HG03039 (cell line): ENCODE results near the gene VWA5B1.

Experiments used
- ATAC-seq: cut with Tn5 transposase; IDR thresholded peaks from one replicate; pipeline ENCODE4 v1.9.1; 2021; ENCODE audit warnings: mild to moderate bottlenecking, moderate library complexity; ENCODE audit not compliant: unreplicated experiment

Gene VWA5B1

GRCh38 chr1:20345419-20345818, 54.7 kb downstream of the VWA5B1 start:
- ATAC-seq: no peak

- no peak for ATAC-seq
These were observed 55.8 kb downstream of the VWA5B1 start for GRCh38 chr1:20346433-20346832.

- ATAC-seq: no peak
These were observed 57.0 kb downstream of the VWA5B1 start for GRCh38 chr1:20347699-20348098.

- no peak for ATAC-seq
These were observed 57.7 kb downstream of the VWA5B1 start for GRCh38 chr1:20348326-20348915.

GRCh38 chr1:20349561-20349960, 58.9 kb downstream of the VWA5B1 start:
- no peak for ATAC-seq

- no peak for ATAC-seq
These were observed 59.3 kb downstream of the VWA5B1 start for GRCh38 chr1:20349971-20350370.

GRCh38 chr1:20350421-20350820, 59.7 kb downstream of the VWA5B1 start:
- no peak for ATAC-seq

- ATAC-seq: no peak
These were observed 61.4 kb downstream of the VWA5B1 start for GRCh38 chr1:20351911-20352701.

GRCh38 chr1:20353836-20354235, 63.2 kb downstream of the VWA5B1 start:
- ATAC-seq: no peak

- no peak for ATAC-seq
These were observed 63.9 kb downstream of the VWA5B1 start for GRCh38 chr1:20354610-20355009.

GRCh38 chr1:20355101-20355827, 64.6 kb downstream of the VWA5B1 start:
- no peak for ATAC-seq

- no peak for ATAC-seq
These were observed 65.4 kb downstream of the VWA5B1 start for GRCh38 chr1:20355828-20356735.

GRCh38 chr1:20356850-20357459, 66.3 kb downstream of the VWA5B1 start:
- ATAC-seq: no peak

GRCh38 chr1:20357796-20358195, 67.1 kb downstream of the VWA5B1 start:
- no peak for ATAC-seq

GRCh38 chr1:20358761-20359263, 68.1 kb downstream of the VWA5B1 start:
- ATAC-seq: no peak

GRCh38 chr1:20359451-20360330, 69.0 kb downstream of the VWA5B1 start:
- no peak for ATAC-seq

- ATAC-seq: no peak
These were observed 70.7 kb downstream of the VWA5B1 start for GRCh38 chr1:20361401-20361800.

GRCh38 chr1:20361805-20362381, 71.2 kb downstream of the VWA5B1 start:
- ATAC-seq: no peak

GRCh38 chr1:20362856-20363255, 72.2 kb downstream of the VWA5B1 start:
- ATAC-seq: no peak
